H1 (cell line): ENCODE data around the gene PNPLA3. TPM values are rescaled to one million over a fixed set of nuclear protein-coding genes. Genes with fewer than 3 reads are reported as not detected.

Experiments used
- CTCF ChIA-PET: fragments of 300-600 bp; sonication (Branson Sonifier 250); formaldehyde crosslinking; loops from one replicate; lab custom pipeline; 2021; ENCODE audit not compliant: partially characterized antibody; lab: Charles Lee
- POLR2A ChIA-PET: fragments of 300-600 bp; sonication (Branson Sonifier 250); formaldehyde crosslinking; loops from one replicate; lab custom pipeline; 2021; ENCODE audit warnings: inconsistent platforms; ENCODE audit not compliant: partially characterized antibody; lab: Charles Lee
- DNase-seq, 2 experiments: peaks; one replicate each; pipeline versions ENCODE4 v3.0.0 to v3.0.0-alpha.2; 2010 to 2022; ENCODE audit warnings: low spot score in 2 of 2, low read depth in 1 of 2, mixed read lengths in 1 of 2
- FAIRE-seq: peaks from 2 replicates; lab custom pipeline; 2011; peaks lifted over from hg19 to GRCh38; lab: Jason Lieb, UNC
- H2AFZ ChIP-seq: 2 replicates; pipeline ENCODE4 v1.8.1; 2012; ENCODE audit warnings: low read length, inconsistent platforms
- H2AK5ac ChIP-seq: 2 replicates; pipeline ENCODE4 v1.6.1; 2013; ENCODE audit warnings: low read depth, low read length
- H2BK120ac ChIP-seq: replicated peaks from 2 replicates; pipeline ENCODE3; 2013; ENCODE audit warnings: low read depth, low read length, inconsistent platforms
- H2BK12ac ChIP-seq: 2 replicates; pipeline ENCODE4 v1.6.1; 2013; ENCODE audit warnings: low read depth, low read length
- H2BK15ac ChIP-seq: 2 replicates; pipeline ENCODE4 v1.6.1; 2013; ENCODE audit warnings: low read length
- H2BK20ac ChIP-seq: 2 replicates; pipeline ENCODE4 v1.6.1; 2013; ENCODE audit warnings: low read length
- H2BK5ac ChIP-seq: 2 replicates; pipeline ENCODE4 v1.6.1; 2013; ENCODE audit warnings: low read depth, low read length
- H3K14ac ChIP-seq: 2 replicates; pipeline ENCODE4 v1.6.1; 2013; ENCODE audit warnings: inconsistent platforms; ENCODE audit not compliant: insufficient read length
- H3K18ac ChIP-seq: 2 replicates; pipeline ENCODE4 v1.6.1; 2013; ENCODE audit warnings: low read length; ENCODE audit errors: extremely low read depth
- H3K23ac ChIP-seq: 2 replicates; pipeline ENCODE4 v1.6.1; 2013; ENCODE audit warnings: inconsistent platforms; ENCODE audit not compliant: insufficient read length
- H3K23me2 ChIP-seq: 2 replicates; pipeline ENCODE4 v1.6.1; 2013; ENCODE audit warnings: low read depth, low read length
- H3K27ac ChIP-seq: 2 replicates; pipeline ENCODE4 v1.6.1; 2011; ENCODE audit warnings: low read depth, low read length, inconsistent platforms
- H3K27me3 ChIP-seq, 4 experiments: replicated peaks in 1 of 4; 1 replicate in 1 of 4; 2 replicates in 3 of 4; pipeline versions ENCODE4 v1.6.1 to v1.8.1; 2011 to 2013; ENCODE audit warnings: low read length in 3 of 4, mild to moderate bottlenecking in 3 of 4, inconsistent platforms in 2 of 4, mixed read lengths in 2 of 4, moderate library complexity in 1 of 4; ENCODE audit not compliant: control insufficient read depth in 3 of 4, insufficient read depth in 3 of 4; ENCODE audit errors: extremely low read depth in 1 of 4
- H3K36me3 ChIP-seq, 4 experiments: 2 replicates each; pipeline versions ENCODE4 v1.6.1 to v1.8.1; 2011 to 2013; ENCODE audit warnings: mild to moderate bottlenecking in 4 of 4, low read length in 3 of 4, moderate library complexity in 2 of 4, control low read depth in 1 of 4, inconsistent platforms in 1 of 4; ENCODE audit not compliant: insufficient read depth in 4 of 4, control insufficient read depth in 2 of 4
- H3K4ac ChIP-seq: replicated peaks from 2 replicates; pipeline ENCODE3; 2013; ENCODE audit warnings: low read length, low read depth, mixed read lengths, inconsistent platforms; ENCODE audit not compliant: insufficient read length
- H3K4me1 ChIP-seq, 4 experiments: replicated peaks in 1 of 4; 1 replicate in 1 of 4; 2 replicates in 3 of 4; pipeline versions ENCODE4 v1.6.1 to v1.8.1; 2011 to 2013; ENCODE audit warnings: low read length in 3 of 4, inconsistent platforms in 2 of 4, mixed read lengths in 1 of 4; ENCODE audit not compliant: insufficient read depth in 4 of 4, control insufficient read depth in 3 of 4
- H3K4me2 ChIP-seq, 2 experiments: 2 replicates each; pipeline versions ENCODE4 v1.6.1 to v1.8.1; 2011 to 2013; ENCODE audit warnings: low read depth in 2 of 2, low read length in 2 of 2, control low read depth in 1 of 2, inconsistent platforms in 1 of 2, mild to moderate bottlenecking in 1 of 2; ENCODE audit not compliant: insufficient read depth in 1 of 2
- H3K4me3 ChIP-seq, 4 experiments: fragments of 200-600, 300-600 bp in 1 of 4; sonication (generic), shearing (Covaris generic), sonication (Bioruptor Twin) in 1 of 4; 2 replicates each; pipeline versions ENCODE4 v1.5.1 to v1.8.1; 2011 to 2016; ENCODE audit warnings: low read length in 4 of 4, low read depth in 3 of 4, control low read depth in 2 of 4, inconsistent platforms in 2 of 4, mild to moderate bottlenecking in 2 of 4, mixed read lengths in 1 of 4, moderate library complexity in 1 of 4; ENCODE audit not compliant: insufficient read depth in 2 of 4; ENCODE audit errors: extremely low read depth in 1 of 4
- H3K56ac ChIP-seq: replicated peaks from 2 replicates; pipeline ENCODE3; 2013; ENCODE audit warnings: low read depth, mild to moderate bottlenecking, mixed read lengths, low read length, inconsistent platforms; ENCODE audit not compliant: insufficient read length
- H3K79me1 ChIP-seq: 2 replicates; pipeline ENCODE4 v1.6.1; 2013; ENCODE audit warnings: low read depth, low read length, control low read depth
- H3K79me2 ChIP-seq, 2 experiments: 2 replicates each; pipeline versions ENCODE4 v1.6.1 to v1.8.1; 2012 to 2013; ENCODE audit warnings: low read length in 2 of 2, mild to moderate bottlenecking in 2 of 2, inconsistent platforms in 1 of 2; ENCODE audit not compliant: insufficient read depth in 2 of 2, control insufficient read depth in 1 of 2
- H3K9ac ChIP-seq, 4 experiments: replicated peaks in 1 of 4; 1 replicate in 1 of 4; 2 replicates in 3 of 4; pipeline versions ENCODE4 v1.6.1 to v1.8.1; 2011 to 2013; ENCODE audit warnings: low read depth in 3 of 4, low read length in 3 of 4, control low read depth in 2 of 4, mild to moderate bottlenecking in 2 of 4, moderate library complexity in 2 of 4, inconsistent platforms in 1 of 4; ENCODE audit errors: extremely low read depth in 1 of 4
- H3K9me3 ChIP-seq, 2 experiments: 2 replicates each; pipeline versions ENCODE4 v1.6.1 to v1.8.1; 2012 to 2013; ENCODE audit warnings: mild to moderate bottlenecking in 2 of 2, moderate library complexity in 2 of 2, control low read depth in 1 of 2, inconsistent platforms in 1 of 2, low read depth in 1 of 2, low read length in 1 of 2, mixed read lengths in 1 of 2; ENCODE audit not compliant: insufficient read depth in 2 of 2
- H4K20me1 ChIP-seq, 2 experiments: replicated peaks in 1 of 2; 2 replicates each; pipeline versions ENCODE3 to v1.8.1; 2011 to 2013; ENCODE audit warnings: inconsistent platforms in 2 of 2, low read length in 2 of 2, mild to moderate bottlenecking in 1 of 2; ENCODE audit not compliant: insufficient read depth in 2 of 2, control insufficient read depth in 1 of 2
- H4K5ac ChIP-seq: 2 replicates; pipeline ENCODE4 v1.6.1; 2013; ENCODE audit warnings: low read length, low read depth, mixed read lengths, inconsistent platforms; ENCODE audit not compliant: insufficient read length
- H4K8ac ChIP-seq: 2 replicates; pipeline ENCODE4 v1.8.0; 2013; ENCODE audit warnings: mild to moderate bottlenecking, moderate library complexity, low read length, inconsistent platforms; ENCODE audit not compliant: insufficient read depth; ENCODE audit errors: extremely low read depth
- H4K91ac ChIP-seq: replicated peaks from 2 replicates; pipeline ENCODE3; 2013; ENCODE audit warnings: low read length, mixed read lengths, inconsistent platforms; ENCODE audit not compliant: insufficient read length
- CBX8 ChIP-seq: fragments of 300-800, 300-1000 bp; sonication (generic); IDR thresholded peaks from 2 replicates; pipeline ENCODE4 v1.7.1; 2016; ENCODE audit warnings: low read depth, low read length, borderline replicate concordance
- EGR1 ChIP-seq: IDR thresholded peaks from 2 replicates; pipeline ENCODE4 v1.6.1; 2011; ENCODE audit warnings: low read depth, low read length, borderline replicate concordance
- EZH2 ChIP-seq: fragments of 200-600 bp; sonication (generic); IDR thresholded peaks from 2 replicates; pipeline ENCODE4 v1.7.1; 2012; ENCODE audit warnings: low read depth, mild to moderate bottlenecking, moderate library complexity, low read length, inconsistent platforms; ENCODE audit not compliant: severe bottlenecking
- GABPA ChIP-seq: IDR thresholded peaks from 2 replicates; pipeline ENCODE4 v1.6.1; 2011; ENCODE audit warnings: mild to moderate bottlenecking, low read length, moderate library complexity, borderline replicate concordance; ENCODE audit not compliant: insufficient read depth
- HDAC2 ChIP-seq, 2 experiments: fragments of 300-600 bp in 1 of 2; sonication (generic) in 1 of 2; IDR thresholded peaks; 2 replicates each; pipeline ENCODE4 v1.6.1; 2011 to 2012; ENCODE audit warnings: low read depth in 2 of 2, low read length in 2 of 2, mild to moderate bottlenecking in 2 of 2, moderate library complexity in 2 of 2, borderline replicate concordance in 1 of 2, inconsistent platforms in 1 of 2
- JUND ChIP-seq: IDR thresholded peaks from 2 replicates; pipeline ENCODE4 v1.6.1; 2011; ENCODE audit warnings: mild to moderate bottlenecking, improper control_type of control experiment, low read length
- KDM4A ChIP-seq: IDR thresholded peaks from one replicate; pipeline ENCODE4 v1.7.1; 2012; ENCODE audit warnings: low read depth, mild to moderate bottlenecking, moderate library complexity, low read length, inconsistent platforms; ENCODE audit not compliant: severe bottlenecking
- RXRA ChIP-seq: IDR thresholded peaks from 2 replicates; pipeline ENCODE4 v1.6.1; 2011; ENCODE audit warnings: low read depth, mild to moderate bottlenecking, low read length, moderate library complexity; ENCODE audit not compliant: insufficient read depth
- TAF1 ChIP-seq: IDR thresholded peaks from 2 replicates; pipeline ENCODE4 v1.6.1; 2011; ENCODE audit warnings: mild to moderate bottlenecking, low read depth, low read length
- TCF12 ChIP-seq: IDR thresholded peaks from 2 replicates; pipeline ENCODE4 v1.6.1; 2011; ENCODE audit warnings: low read depth, mild to moderate bottlenecking, low read length
- WGBS, 2 experiments: shearing (Covaris generic) in 1 of 2; methylation state at CpG; one replicate each; pipeline versions ENCODE4 v1.1.6 to v1.1.7; 2013 to 2015; ENCODE audit warnings: low lambda C conversion rate in 2 of 2, mixed read lengths in 2 of 2, inconsistent platforms in 1 of 2, low coverage in 1 of 2, missing lambda C conversion rate in 1 of 2; ENCODE audit not compliant: insufficient replicate concordance in 2 of 2, insufficient coverage in 1 of 2, insufficient read length in 1 of 2; ENCODE audit errors: extremely low coverage in 1 of 2, missing lambda C conversion rate in 1 of 2; 5-methylcytosine and 5-hydroxymethylcytosine counted together
- polyA plus RNA-seq, 7 experiments: library from polyadenylated mRNA; depleted of rRNA in 3 of 7; stranded (reverse) in 5 of 7; unstranded in 2 of 7; fragments of >200 nt in 5 of 7; fragments of 200-250 nt in 2 of 7; gene quantifications; 1 replicate in 5 of 7; 2 replicates in 1 of 7; 4 replicates in 1 of 7; pipeline versions ENCODE4 v1.2.1 to v1.2.3, GENCODE V29; 2011 to 2013; ENCODE audit warnings: missing spikeins in 2 of 7, mixed read lengths in 2 of 7
- total RNA-seq: library from RNA; stranded (reverse); fragmentation: NEBNext Ultra II Directional; extraction: Animal tissue kit (Norgen Biotek cat#: 25700); gene quantifications from 2 replicates; pipeline ENCODE4 v1.2.1, GENCODE V29; 2021
- TF ChIP-seq, protein P1 (sequence below): IDR thresholded peaks from 2 replicates; pipeline ENCODE4 v1.6.1; 2012; ENCODE audit warnings: low read length, inconsistent platforms

PNPLA3 gene
- total and polyA plus RNA-seq, 2 of the 8 experiments (the other 6 are each of a cell fraction or from before 2014, with no cell fraction given) = 17.5 to 23.4 TPM

DNA sequence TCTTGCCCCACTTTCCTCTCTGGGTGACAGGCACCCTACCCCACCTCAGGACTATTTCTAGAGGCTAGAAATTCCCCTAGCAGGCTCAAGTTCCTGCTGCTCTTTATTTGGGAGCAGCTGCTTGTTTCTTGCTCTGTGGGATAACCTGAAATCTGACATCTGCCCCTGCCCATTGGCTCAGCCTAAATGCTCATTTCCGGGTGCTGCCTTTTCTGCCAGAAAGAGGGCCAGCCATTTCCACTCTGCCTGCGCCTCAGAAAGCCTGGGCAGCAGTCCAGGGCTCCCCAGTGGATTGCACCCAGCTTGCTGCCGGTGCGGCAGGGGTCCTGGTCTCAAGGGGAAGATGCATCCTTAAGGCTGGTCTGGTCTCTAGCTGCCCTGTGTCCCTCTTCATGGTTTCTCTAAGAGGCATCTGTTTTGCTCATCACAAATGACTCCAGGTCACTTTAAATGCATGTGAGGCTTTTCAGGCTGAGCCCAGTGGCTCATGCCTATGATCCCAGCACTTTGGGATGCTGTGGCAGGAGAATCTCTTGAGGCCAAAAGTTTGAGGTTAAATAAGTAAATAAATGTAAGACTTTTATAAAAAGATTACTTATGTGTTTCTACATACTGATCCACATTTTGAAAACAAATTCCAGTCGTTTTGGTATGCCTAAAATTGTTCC lies 21.5 kb upstream of the PNPLA3 start:
- H4K20me1 ChIP-seq = peaks cover 0 to 2% of the 10 kb centered on the region in 2 experiments
- FAIRE-seq (no peak), DNase-seq (no peak)
- no peak overlapping the region for H3K4me2 ChIP-seq
- no peak overlapping the region for H3K56ac ChIP-seq
- H3K14ac ChIP-seq = no peak overlapping the region
- H3K27me3 ChIP-seq = no peaks in the 10 kb centered on the region
- ChIA-PET POLR2A (no interaction called here), CTCF (interaction anchor here (0.7 to 21.4 kb wide), 2 partner anchors 18 to 44 kb away, joined by 3 to 226 read pairs; no protein-coding TSS in a partner anchor)
- no peak overlapping the region for H2BK120ac ChIP-seq
- H3K4ac ChIP-seq = no peak overlapping the region
- H3K79me1 ChIP-seq = no peaks in the 10 kb centered on the region; the same call in 1 of the 2 replicates
- H3K9ac ChIP-seq = no peak overlapping the region
- no peak overlapping the region for H4K8ac ChIP-seq
- no peaks in the 10 kb centered on the region for H3K9me3 ChIP-seq
- H2AFZ ChIP-seq = no peak overlapping the region
- no peaks in the 10 kb centered on the region for H3K79me2 ChIP-seq
- WGBS, 2 experiments = 78% methylated on average over 5 of the region's 5 CpGs; no CpG with 5 or more reads in 1 of the 2 experiments
- H2BK20ac ChIP-seq = no peak overlapping the region
- no peak overlapping the region for H3K4me3 ChIP-seq
- no peak overlapping the region for H2BK12ac ChIP-seq
- H3K23ac ChIP-seq = no peak overlapping the region
- no peak overlapping the region for H4K91ac ChIP-seq
- no peak overlapping the region for H3K27ac ChIP-seq
- H2BK15ac ChIP-seq = no peak overlapping the region
- no peaks in the 10 kb centered on the region for H3K36me3 ChIP-seq
- no peak overlapping the region for H4K5ac ChIP-seq
- no peak overlapping the region for H2BK5ac ChIP-seq
- no peak overlapping the region for H2AK5ac ChIP-seq
- no peaks in the 10 kb centered on the region; a peak in 2 of 7 replicates for H3K4me1 ChIP-seq
- no peaks in the 10 kb centered on the region for H3K23me2 ChIP-seq
- H3K18ac ChIP-seq = no peak overlapping the region
- TF ChIP-seq EGR1 (no peak), RXRA (no peak), TAF1 (no peak), KDM4A (no peak), HDAC2 (IDR thresholded peaks at IDR 0.05; ENCODE audit: borderline replicate concordance in 1 of 2, low read depth in 2 of 2, low read length in 2 of 2) (no peak), EZH2 (no peak), JUND (no peak), TCF12 (no peak), CBX8 (no peak), GABPA (no peak)
- TF ChIP-seq, protein P1, sequence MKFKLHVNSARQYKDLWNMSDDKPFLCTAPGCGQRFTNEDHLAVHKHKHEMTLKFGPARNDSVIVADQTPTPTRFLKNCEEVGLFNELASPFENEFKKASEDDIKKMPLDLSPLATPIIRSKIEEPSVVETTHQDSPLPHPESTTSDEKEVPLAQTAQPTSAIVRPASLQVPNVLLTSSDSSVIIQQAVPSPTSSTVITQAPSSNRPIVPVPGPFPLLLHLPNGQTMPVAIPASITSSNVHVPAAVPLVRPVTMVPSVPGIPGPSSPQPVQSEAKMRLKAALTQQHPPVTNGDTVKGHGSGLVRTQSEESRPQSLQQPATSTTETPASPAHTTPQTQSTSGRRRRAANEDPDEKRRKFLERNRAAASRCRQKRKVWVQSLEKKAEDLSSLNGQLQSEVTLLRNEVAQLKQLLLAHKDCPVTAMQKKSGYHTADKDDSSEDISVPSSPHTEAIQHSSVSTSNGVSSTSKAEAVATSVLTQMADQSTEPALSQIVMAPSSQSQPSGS = no peak
